ENCODE data around the gene SOCS7.

- TF ChIP-seq TAF1 (IDR thresholded peaks at IDR 0.05; ENCODE audit: low read depth) (no peak), RAD21 (IDR thresholded peaks at IDR 0.05; ENCODE audit: low read depth) (no peak), MAX (IDR thresholded peaks at IDR 0.05) (peak; percentile 43; the same call in 1 of the 2 replicates), CEBPB (IDR thresholded peaks at IDR 0.05) (no peak), EGR1 (IDR thresholded peaks at IDR 0.05) (no peak), EP300 (IDR thresholded peaks at IDR 0.05; ENCODE audit: borderline replicate concordance) (no peak), NFIC (IDR thresholded peaks at IDR 0.05) (no peak), CREB1 (IDR thresholded peaks at IDR 0.05; ENCODE audit: low read depth) (no peak), TCF12 (IDR thresholded peaks at IDR 0.05; ENCODE audit: low read depth) (no peak), TEAD4 (IDR thresholded peaks at IDR 0.05) (no peak), YY1 (IDR thresholded peaks at IDR 0.05; ENCODE audit: low read depth) (no peak), FOXM1 (IDR thresholded peaks at IDR 0.05; ENCODE audit: borderline replicate concordance, low read depth) (no peak), REST (IDR thresholded peaks at IDR 0.05; ENCODE audit: low read depth) (no peak)
Observed at GRCh38 chr17:38418693-38419507, 67.3 kb downstream of the SOCS7 start.

All from Ishikawa (cell line).